Right renal cortex interstitium (tissue), 3 donors: Measurements from ENCODE around the gene RECQL5. TPM values are rescaled to one million over a fixed set of nuclear protein-coding genes. Genes with fewer than 3 reads are reported as not detected.

ENCODE experiments used
- DNase-seq, 3 donors: peaks; one replicate each; pipeline ENCODE4 v3.0.0-alpha.2; 2013; ENCODE audit warnings: low read depth in 3 of 3, low spot score in 2 of 3
- polyA plus RNA-seq, 3 donors: library from polyadenylated mRNA; unstranded; fragments of 120-200 nt; gene quantifications; one replicate each; pipeline ENCODE4 v1.2.1, GENCODE V29; 2013; ENCODE audit not compliant: insufficient read length in 3 of 3

The RECQL5 gene
- polyA plus RNA-seq, 3 donors: 29.3 to 33.5 (median 32.7) TPM

DNA sequence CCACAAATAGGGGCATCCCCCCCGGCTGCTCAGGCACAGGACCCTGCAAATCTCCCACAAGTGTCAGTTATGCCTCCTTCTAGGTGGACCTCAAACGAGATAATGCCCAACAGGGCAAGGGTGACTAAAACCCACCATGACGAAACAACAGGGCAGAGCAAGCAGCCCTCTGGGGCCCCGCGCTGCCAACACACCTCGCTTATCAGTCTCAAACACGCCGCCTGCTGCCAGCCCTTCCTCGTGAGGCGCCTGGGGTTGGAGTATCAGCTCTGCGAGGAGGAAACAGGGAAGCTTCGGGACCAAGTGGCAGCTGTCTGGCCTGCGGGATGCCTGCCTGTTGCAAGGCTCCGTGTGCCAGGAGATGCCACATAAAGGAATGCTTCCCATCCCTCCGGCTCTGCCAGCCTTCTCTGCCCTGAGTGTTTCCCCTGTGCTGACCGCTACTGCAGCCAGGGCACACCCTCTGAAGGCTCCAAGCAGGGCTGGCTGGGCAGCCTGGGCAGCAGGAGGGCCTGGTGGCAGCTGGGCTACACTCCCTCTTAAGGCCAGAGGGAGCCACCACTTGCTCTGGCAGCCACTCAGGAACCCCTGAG, 31.2 kb downstream of the RECQL5 start:
- DNase-seq: no peak

DNA sequence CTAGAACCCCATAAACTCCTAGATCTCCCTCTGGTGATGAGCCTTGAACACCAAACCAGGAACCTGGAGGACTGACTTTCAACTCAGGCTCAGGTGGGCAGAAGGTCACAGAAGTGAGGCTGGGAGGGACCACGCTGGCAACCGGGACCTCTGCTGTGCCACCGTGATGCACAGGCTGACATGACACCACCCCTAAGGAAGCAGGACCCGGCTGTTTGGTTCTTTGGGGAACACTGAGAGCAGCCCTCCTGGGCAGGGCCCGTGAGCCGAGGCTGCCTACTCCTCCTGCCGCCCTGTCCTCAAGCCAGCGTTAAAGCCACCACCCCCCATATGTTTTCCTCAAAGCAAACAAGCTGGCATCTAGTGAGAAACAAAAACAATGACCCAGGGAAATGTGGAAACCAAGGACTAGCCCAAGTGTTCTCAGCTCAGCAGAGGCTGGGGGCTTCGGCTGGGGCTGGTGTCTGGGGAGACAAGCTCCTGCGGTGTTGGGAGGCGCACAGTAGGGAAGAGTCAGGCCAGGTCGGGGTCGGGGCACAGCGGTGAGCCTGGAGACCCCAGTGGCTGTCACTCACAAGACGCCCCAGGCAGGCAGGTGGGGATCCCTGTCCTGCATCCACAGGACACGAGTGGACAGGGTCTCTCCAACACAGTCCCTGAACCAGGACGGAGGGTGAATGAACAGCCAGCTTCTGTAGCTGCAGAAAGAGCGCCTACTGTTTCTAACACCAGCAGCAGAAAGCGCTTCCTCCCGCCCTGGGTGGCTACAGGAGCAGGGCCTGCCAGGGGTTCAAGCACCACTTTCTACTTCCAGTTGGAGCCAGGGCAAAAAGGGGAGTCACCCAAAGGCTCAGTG, 32.0 kb downstream of the RECQL5 start:
- DNase-seq: no peak

DNA sequence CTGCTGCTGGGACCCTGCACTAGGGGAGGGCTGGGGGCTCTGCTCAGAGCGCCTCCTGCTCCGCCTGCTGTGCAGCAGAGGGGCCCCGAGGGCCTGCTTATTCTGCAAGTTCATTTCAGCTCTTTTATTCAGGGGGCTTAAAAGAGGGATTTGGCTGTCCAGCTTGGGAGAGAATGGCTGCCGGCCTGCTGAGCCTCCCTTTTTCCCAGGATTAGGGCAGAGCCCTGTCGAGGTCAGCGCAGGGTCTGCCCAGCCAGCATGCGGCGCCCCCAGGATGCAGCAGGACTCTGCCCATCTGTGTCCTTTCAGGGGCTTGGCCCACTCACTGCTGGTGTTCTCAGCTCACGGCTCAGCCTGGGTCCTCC, 32.6 kb downstream of the RECQL5 start:
- no peak for DNase-seq

GRCh38 chr17:75633486-75634375, 33.2 kb downstream of the RECQL5 start:
- DNase-seq: peak; percentile 89 to 97 (median 90)

GRCh38 chr17:75632863-75633485, 34.0 kb downstream of the RECQL5 start, which contains the start of gene SMIM5:
SMIM5 (plus strand) TSS chr17:75633434; CDS start chr17:75640202, 6,768 bp downstream.
- peak in 1 of 3 donors; percentile 60 for DNase-seq

DNA sequence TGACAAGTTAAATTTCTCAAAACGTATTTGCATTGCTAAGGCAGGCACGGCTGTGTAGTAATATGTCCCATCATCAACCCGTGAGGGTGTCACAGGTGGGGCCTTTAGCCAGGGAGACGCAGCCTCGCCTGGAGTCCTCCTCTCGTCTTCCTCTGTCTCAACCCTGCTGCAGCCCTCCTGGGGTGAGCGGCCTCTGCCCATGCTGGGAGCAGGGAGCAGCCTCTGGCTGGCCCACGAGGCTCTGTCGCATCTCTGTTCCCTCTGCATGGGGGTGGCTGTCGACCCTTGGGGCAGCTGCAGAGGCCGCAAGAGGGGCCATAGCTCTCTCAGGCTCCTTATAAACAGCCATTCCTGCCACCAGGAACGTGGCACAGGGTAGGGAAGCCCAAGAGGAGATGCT, 34.5 kb downstream of the RECQL5 start:
- DNase-seq: no peak

DNA sequence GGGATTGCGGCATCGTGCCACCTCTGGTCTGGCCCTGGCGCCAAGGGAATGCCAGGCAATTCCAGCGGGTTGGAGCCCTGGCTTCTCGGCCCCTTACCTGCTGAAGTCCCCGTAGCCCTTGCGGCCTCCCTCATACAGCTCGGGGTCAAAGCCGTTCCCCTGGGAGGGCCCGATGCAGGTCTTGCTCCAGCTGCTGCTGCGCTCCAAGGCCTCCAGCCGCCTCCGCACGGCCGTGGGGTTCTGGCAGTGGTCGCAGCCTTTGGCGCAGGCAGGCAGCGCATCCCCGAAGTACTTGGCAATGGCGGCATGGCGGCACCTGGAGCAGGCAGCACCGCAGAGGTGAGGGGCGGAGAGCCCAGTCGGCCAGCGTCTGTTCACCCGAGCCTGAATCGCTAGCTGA, 35.6 kb downstream of the RECQL5 start:
- no peak for DNase-seq

DNA sequence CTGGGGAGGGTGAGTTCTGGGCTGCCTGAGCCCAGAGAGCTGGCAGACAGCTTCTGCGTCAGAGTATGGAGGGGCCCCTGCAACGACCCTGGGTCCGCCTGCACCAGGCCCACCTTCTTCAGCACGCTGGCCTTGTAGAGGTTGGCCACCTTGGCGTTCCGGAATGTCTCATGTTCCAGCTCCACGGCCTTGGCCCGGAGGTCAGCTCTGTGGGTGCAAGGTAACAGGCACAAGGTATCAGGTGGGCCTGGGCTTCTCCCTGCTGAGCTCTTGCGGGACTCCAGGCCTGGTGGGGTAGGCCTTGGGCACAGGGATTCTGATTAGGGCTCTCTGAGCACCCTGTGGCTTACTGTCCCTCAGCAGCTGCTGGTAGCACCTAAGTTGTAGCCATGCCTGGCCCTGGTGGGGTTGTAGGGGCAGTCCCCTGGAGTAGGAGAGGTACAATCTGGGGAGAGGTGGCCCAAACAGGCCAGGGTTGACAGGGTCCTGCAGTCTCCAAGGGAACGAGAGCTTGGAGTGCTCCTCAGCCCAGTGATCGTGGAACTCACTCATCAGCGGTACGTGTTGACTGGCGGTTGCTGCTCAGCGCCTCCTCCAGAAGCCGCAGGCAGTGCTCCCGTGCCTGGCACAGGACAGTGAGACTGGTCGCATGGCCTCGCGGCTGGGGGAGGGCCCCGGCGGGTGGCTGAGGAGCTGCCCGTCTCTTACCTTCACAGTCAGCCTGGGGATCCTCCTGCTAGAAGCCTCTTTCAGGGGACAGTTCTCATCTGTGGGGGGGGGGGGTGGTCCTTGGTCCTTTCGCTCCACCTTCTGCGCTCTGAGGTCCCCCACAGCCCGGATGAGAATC, 36.7 kb downstream of the RECQL5 start:
- no peak for DNase-seq

- DNase-seq: no peak
Observed at GRCh38 chr17:75629157-75629556, 37.8 kb downstream of the RECQL5 start.

DNA sequence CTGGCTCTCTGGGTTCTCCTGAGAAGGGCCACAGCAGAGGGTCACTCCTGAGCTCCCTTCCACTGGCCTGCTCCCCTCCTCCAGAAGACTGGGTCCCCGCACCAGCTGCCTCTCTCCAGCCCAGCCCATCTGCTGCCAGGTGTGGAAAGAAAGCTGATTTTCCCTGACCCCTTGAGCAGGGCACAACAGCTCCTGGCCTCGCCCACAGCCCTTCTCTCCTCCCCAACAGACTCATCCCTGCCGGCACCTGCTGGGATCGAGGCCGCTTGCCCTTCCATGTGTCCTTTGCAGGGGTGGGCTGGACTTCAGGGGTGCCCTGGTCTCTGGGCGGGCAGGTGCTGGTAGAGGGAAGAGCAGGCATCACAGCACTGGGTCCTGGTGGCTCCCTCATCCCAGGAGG, 38.5 kb downstream of the RECQL5 start:
- DNase-seq: no peak

DNA sequence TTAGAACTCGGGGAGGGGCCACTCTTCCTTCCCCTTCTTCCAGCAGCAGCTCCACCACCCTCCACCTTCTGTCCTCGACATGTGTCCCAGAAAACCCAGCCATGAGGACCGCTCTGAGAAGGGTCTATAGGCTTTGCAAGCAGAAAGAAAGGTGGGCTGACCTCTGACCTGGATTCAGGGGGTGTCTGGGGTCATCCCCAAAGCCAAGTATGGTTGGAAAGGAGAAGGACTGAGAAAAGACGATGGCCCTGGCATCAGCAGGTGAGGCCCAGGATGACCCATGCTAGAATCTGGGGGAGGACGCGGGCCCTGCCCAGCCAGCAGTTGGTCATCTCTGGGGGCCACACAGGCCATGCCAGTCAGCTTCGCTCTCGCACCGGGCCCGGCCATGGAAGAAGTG, 39.9 kb downstream of the RECQL5 start:
- DNase-seq: no peak

GRCh38 chr17:75626496-75627038, 40.4 kb downstream of the RECQL5 start:
- DNase-seq: no peak

DNA sequence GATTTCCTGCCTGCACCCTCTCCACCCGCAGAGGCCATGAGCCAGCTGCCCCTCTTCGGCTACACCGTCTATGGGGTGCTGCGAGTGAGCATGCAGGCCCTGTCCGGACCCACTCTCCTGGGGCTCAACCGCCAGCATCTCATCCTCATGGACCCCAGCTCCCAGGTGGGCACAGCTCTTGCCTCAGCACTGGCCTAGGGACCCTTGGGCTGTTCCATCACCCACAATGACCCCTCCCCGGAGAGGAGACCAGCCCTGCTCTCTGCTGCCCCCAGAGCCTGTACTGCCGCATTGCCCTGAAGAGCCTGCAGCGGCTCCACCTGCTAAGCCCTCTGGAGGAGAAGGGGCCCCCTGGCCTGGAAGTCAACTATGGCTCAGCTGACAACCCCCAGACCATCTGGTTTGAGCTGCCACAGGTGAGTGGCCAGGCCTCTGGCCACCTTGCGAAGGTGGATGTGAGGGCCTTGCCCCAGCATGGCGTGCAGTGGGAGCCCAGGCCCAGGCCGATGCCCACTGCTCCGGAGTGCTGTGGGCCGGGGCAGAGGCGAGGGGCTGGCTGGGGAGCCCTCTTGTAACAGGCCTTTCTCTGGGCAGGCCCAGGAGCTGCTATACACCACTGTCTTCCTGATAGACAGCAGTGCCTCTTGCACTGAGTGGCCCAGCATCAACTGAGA, 41.0 kb downstream of the RECQL5 start:
- no peak for DNase-seq

- no peak for DNase-seq
Observed at GRCh38 chr17:75624714-75625345, 42.1 kb downstream of the RECQL5 start.

DNA sequence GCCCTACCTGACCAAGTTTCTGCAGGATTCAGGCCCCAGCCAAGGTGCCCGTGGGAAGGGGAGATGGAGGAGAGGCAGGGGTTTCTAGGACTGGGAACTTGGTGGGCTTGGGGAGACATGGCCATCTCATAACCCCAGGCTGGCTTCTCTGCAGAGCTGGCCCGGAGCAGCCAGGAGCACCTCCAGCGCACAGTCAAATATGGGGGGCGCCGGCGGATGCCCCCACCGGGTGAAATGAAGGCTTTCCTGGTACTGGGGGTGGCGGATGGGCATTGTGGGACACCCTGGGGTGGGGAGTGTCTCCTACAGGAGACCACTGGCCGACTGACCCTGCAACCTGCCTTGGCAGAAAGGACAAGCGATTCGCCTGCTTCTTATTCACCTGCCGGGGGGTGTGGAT, 42.9 kb downstream of the RECQL5 start:
- no peak for DNase-seq

DNA sequence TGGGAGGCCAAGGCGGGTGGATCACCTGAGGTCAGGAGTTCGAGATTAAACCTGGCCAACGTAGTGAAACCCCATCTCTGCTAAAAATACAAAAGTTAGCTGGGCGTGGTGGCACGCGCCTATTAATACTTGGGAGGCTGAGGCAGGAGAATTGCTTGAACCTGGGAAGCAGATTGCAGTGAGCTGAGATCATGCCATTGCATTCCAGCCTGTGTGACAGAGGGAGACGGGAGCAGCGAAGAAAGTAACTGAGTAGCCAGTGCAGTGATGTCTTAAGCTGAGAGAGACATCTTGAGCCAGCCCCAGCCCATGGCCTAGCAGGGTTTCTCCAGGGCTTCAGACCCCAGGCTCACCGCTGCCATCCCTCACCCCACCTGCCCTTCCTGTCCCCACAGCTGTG, 43.6 kb downstream of the RECQL5 start:
- no peak for DNase-seq

GRCh38 chr17:75622771-75623273, 44.1 kb downstream of the RECQL5 start:
- no peak for DNase-seq

DNA sequence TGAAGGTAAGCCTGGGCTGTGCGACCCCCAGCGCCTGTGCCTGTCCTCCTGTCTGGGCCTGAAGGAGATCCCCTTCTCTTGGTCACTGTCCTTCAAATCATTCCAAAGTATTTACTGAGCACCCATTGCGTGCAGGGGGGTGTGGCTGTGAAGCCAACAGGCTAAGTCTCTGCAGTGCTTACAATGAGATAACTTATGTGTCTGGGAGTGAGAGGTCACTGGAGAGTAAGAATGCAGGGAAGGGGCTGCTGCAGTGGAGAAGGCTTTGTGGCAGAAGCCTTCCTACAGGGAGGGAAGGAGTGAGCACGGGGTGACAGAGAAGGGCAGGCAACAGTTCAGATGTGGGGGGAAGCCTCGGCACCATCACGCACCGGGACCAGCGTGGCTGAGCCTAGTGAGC, 44.9 kb downstream of the RECQL5 start:
- DNase-seq: no peak
